HepG2 (cell line): ENCODE measurements around the gene NARF. TPM values are rescaled to one million over a fixed set of nuclear protein-coding genes. Genes with fewer than 3 reads are reported as not detected.

Experiments used
- ATAC-seq: fragments of 200-7000 bp; cut with Tn5 transposase; 3 replicates; pipeline ENCODE4 v1.9.1; 2020; ENCODE audit warnings: mild to moderate bottlenecking, moderate library complexity
- BruUV-seq: library from RNA; stranded (reverse); fragments of 400-500 nt; replicated peaks from 2 replicates; lab custom pipeline; 2021; lab: Mats Ljungman, UMichigan
- CTCF ChIA-PET: fragments of 300-600 bp; formaldehyde crosslinking; extraction: SDS; loops from one replicate; lab custom pipeline; 2021; ENCODE audit warnings: low total read pairs, inconsistent platforms, low intra/inter-chr PET ratio; lab: Yijun Ruan, JAX
- POLR2A ChIA-PET: fragments of 350-600 bp; sonication (Branson Sonifier 250); formaldehyde crosslinking; loops from one replicate; lab custom pipeline; 2020; ENCODE audit warnings: antibody characterized with exemption, inconsistent platforms; lab: Yijun Ruan, JAX
- DNase-seq: peaks from one replicate; pipeline ENCODE4 v3.0.0-alpha.2; 2015; ENCODE audit warnings: low spot score
- FAIRE-seq: peaks from 3 replicates; lab custom pipeline; 2011; peaks lifted over from hg19 to GRCh38; lab: Jason Lieb, UNC
- H2AFZ ChIP-seq: one replicate; pipeline ENCODE4 v1.6.1; 2011; ENCODE audit warnings: low read length, inconsistent platforms
- H3K27ac ChIP-seq: fragments of 300-600 bp; 3 replicates; pipeline ENCODE4 v1.8.0; 2011; ENCODE audit warnings: mixed run types, mild to moderate bottlenecking, mixed read lengths, low read length, inconsistent platforms; ENCODE audit not compliant: insufficient read depth; ENCODE audit errors: extremely low read length
- H3K27me3 ChIP-seq, 2 experiments: fragments of 200-600 bp in 1 of 2; 2 replicates in 1 of 2; 3 replicates in 1 of 2; pipeline versions ENCODE4 v1.6.0 to v1.8.0; 2011; ENCODE audit warnings: low read length in 2 of 2, mild to moderate bottlenecking in 2 of 2, moderate library complexity in 2 of 2, inconsistent platforms in 1 of 2; ENCODE audit not compliant: insufficient read depth in 2 of 2, control insufficient read depth in 1 of 2
- H3K36me3 ChIP-seq, 2 experiments: fragments of 200-600 bp in 1 of 2; replicated peaks in 1 of 2; 2 replicates in 1 of 2; 3 replicates in 1 of 2; pipeline versions ENCODE4 v1.5.1 to v1.8.0; 2011; ENCODE audit warnings: low read length in 2 of 2, inconsistent platforms in 1 of 2; ENCODE audit not compliant: insufficient read depth in 2 of 2, control insufficient read depth in 1 of 2
- H3K4me1 ChIP-seq: 2 replicates; pipeline ENCODE4 v1.5.1; 2012; ENCODE audit warnings: low read length, inconsistent platforms; ENCODE audit not compliant: insufficient read depth
- H3K4me2 ChIP-seq: 2 replicates; pipeline ENCODE4 v1.6.0; 2011; ENCODE audit warnings: low read depth, low read length, inconsistent platforms
- H3K4me3 ChIP-seq, 3 experiments: fragments of 200-600 bp in 1 of 3; sonication (generic), shearing (Covaris generic) in 1 of 3; replicated peaks in 1 of 3; 2 replicates each; pipeline ENCODE4 v1.5.1; 2011 to 2016; ENCODE audit warnings: low read length in 3 of 3, inconsistent platforms in 2 of 3, low read depth in 2 of 3, mild to moderate bottlenecking in 2 of 3, control low read depth in 1 of 3, mixed read lengths in 1 of 3; ENCODE audit not compliant: insufficient read depth in 1 of 3
- H3K79me2 ChIP-seq: one replicate; pipeline ENCODE4 v1.6.1; 2011; ENCODE audit warnings: low read length, inconsistent platforms; ENCODE audit not compliant: insufficient read depth
- H3K9ac ChIP-seq: 2 replicates; pipeline ENCODE4 v1.6.0; 2011; ENCODE audit warnings: mild to moderate bottlenecking, low read depth, low read length, inconsistent platforms; ENCODE audit not compliant: insufficient read depth
- H3K9me3 ChIP-seq: 2 replicates; pipeline ENCODE4 v1.5.1; 2012; ENCODE audit warnings: mild to moderate bottlenecking, low read length
- H4K20me1 ChIP-seq: 2 replicates; pipeline ENCODE4 v1.6.0; 2011; ENCODE audit warnings: inconsistent platforms, mild to moderate bottlenecking, low read length, moderate library complexity; ENCODE audit not compliant: insufficient read depth
- DDIT3 ChIP-seq: sonication (generic); formaldehyde crosslinking; IDR thresholded peaks from 2 replicates; pipeline ENCODE4 v1.4.0; 2020; ENCODE audit warnings: mild to moderate bottlenecking, missing genetic modification reagents
- DNMT1 ChIP-seq: sonication (generic); formaldehyde crosslinking; IDR thresholded peaks from 2 replicates; pipeline ENCODE4 v1.5.1; 2020; ENCODE audit warnings: mild to moderate bottlenecking, missing genetic modification reagents
- FOXJ3 ChIP-seq: sonication (generic); formaldehyde crosslinking; IDR thresholded peaks from 2 replicates; pipeline ENCODE4 v1.4.0; 2020; ENCODE audit warnings: missing genetic modification reagents, mild to moderate bottlenecking, borderline replicate concordance
- GFI1 ChIP-seq: sonication (generic); formaldehyde crosslinking; IDR thresholded peaks from 2 replicates; pipeline ENCODE4 v1.5.0; 2020; ENCODE audit warnings: missing genetic modification reagents, mild to moderate bottlenecking, borderline replicate concordance
- NAIF1 ChIP-seq: sonication (generic); formaldehyde crosslinking; IDR thresholded peaks from 2 replicates; pipeline ENCODE4 v1.5.0; 2020; ENCODE audit warnings: mild to moderate bottlenecking, missing genetic modification reagents, borderline replicate concordance
- NFIC ChIP-seq: IDR thresholded peaks from 2 replicates; pipeline ENCODE4 v1.6.1; 2012; ENCODE audit warnings: mild to moderate bottlenecking, low read length, inconsistent platforms
- NONO ChIP-seq, 2 experiments: fragments of 450-650 bp in 1 of 2; sonication (generic) in 1 of 2; formaldehyde crosslinking in 1 of 2; IDR thresholded peaks in 1 of 2; conservative IDR thresholded peaks in 1 of 2; 2 replicates each; pipeline versions ENCODE4 v1.6.1 to v1.8.0; 2017 to 2022; ENCODE audit warnings: mild to moderate bottlenecking in 1 of 2, missing genetic modification reagents in 1 of 2, moderate library complexity in 1 of 2
- ZNF510 ChIP-seq: sonication (generic); formaldehyde crosslinking; IDR thresholded peaks from 2 replicates; pipeline ENCODE4 v1.4.0; 2020; ENCODE audit warnings: low read depth, mild to moderate bottlenecking, missing genetic modification reagents
- ZNF646 ChIP-seq: sonication (generic); formaldehyde crosslinking; IDR thresholded peaks from 2 replicates; pipeline ENCODE4 v1.9.0; 2021; ENCODE audit warnings: mild to moderate bottlenecking, missing genetic modification reagents
- WGBS: methylation state at CpG from one replicate; pipeline ENCODE4 v1.1.6; 2017; ENCODE audit warnings: low lambda C conversion rate; 5-methylcytosine and 5-hydroxymethylcytosine counted together
- in situ Hi-C: cut with HindIII; loops from 2 replicates; pipeline ENCODE4 v1.10.0; 2017; ENCODE audit warnings: low pct_unique_long_range_greater_than_20kb; ENCODE audit not compliant: extremely low pct_ligation_motif_present
- intact Hi-C: fragments of 100-400 bp; cut with micrococcal nuclease; formaldehyde crosslinking; loops from one replicate; pipeline ENCODE4 v1.10.0; 2022; ENCODE audit not compliant: unreplicated experiment
- polyA plus RNA-seq, 8 experiments: library from polyadenylated mRNA; depleted of rRNA in 3 of 8; stranded (reverse) in 7 of 8; unstranded in 1 of 8; fragments of >200 nt; fragmentation: Illumina TruSeq in 4 of 8; extraction: Trizol in 4 of 8; gene quantifications; 2 replicates each; pipeline versions ENCODE4 v1.2.1 to v1.2.3, GENCODE V29; 2011 to 2016; ENCODE audit warnings: low read depth in 4 of 8, missing spikeins in 1 of 8, mixed read lengths in 1 of 8; ENCODE audit not compliant: insufficient read depth in 1 of 8
- total RNA-seq, 5 experiments: library from RNA; depleted of rRNA; stranded (reverse); fragments of >200 nt; fragmentation: Illumina TruSeq; extraction: Trizol; gene quantifications; 2 replicates each; pipeline ENCODE4 v1.2.3, GENCODE V29; 2016; ENCODE audit warnings: low read depth in 1 of 5

The NARF gene
- total and polyA plus RNA-seq, 2 of the 13 experiments (the other 11 are each of a cell fraction or from before 2014, with no cell fraction given), result 61.1 to 144 TPM

- TF ChIP-seq DDIT3 (CRISPR knock-in tag), result no peak
These were observed 42.3 kb upstream of the NARF start (continued) for GRCh38 chr17:82416264-82416663.

- TF ChIP-seq FOXJ3 (CRISPR knock-in tag) (no peak), GFI1 (CRISPR knock-in tag) (no peak), NAIF1 (CRISPR knock-in tag) (no peak), NFIC (no peak), ZNF646 (CRISPR knock-in tag) (no peak), DNMT1 (CRISPR knock-in tag) (no peak), NONO (IDR thresholded peaks at IDR 0.05) (no peak), NONO (CRISPR knock-in tag; conservative IDR thresholded peaks at IDR 0.05) (no peak), ZNF510 (CRISPR knock-in tag) (no peak)
These were observed 41.8 kb upstream of the NARF start for GRCh38 chr17:82416771-82417170.

More at GRCh38 chr17:82416771-82417170, 41.8 kb upstream of the NARF start:
- FAIRE-seq (no peak), ATAC-seq (no peak), DNase-seq (no peak)
- H3K4me2 ChIP-seq, result no peak overlapping the region
- POLR2A ChIA-PET, result interaction anchor here (1.2 to 1.6 kb wide), 2 partner anchors 41 to 42 kb away, joined by 3 to 5 read pairs; no protein-coding TSS in a partner anchor
- intact Hi-C loops, result no loop called here
- H3K27me3 ChIP-seq, result no peaks in the 10 kb centered on the region; a peak in 1 of 5 replicates
- no peak overlapping the region for H3K9ac ChIP-seq
- no peak overlapping the region for H2AFZ ChIP-seq
- H3K4me3 ChIP-seq, result no peak overlapping the region
- H3K36me3 ChIP-seq, result peaks cover 2 to 28% of the 10 kb centered on the region in 2 experiments; a peak in 3 of 5 replicates
- H3K4me1 ChIP-seq, result peaks cover 38% of the 10 kb centered on the region
- 95% methylated on average over 6 of the region's 6 CpGs for WGBS
- H3K27ac ChIP-seq, result no peak overlapping the region
- BruUV-seq, result no TSS peak
- peaks cover 22% of the 10 kb centered on the region; the same call in 1 of the 2 replicates for H4K20me1 ChIP-seq
- H3K79me2 ChIP-seq, result peaks cover 8% of the 10 kb centered on the region
- CTCF ChIA-PET, result interaction anchor here (5.0 kb wide), 1 partner anchor 64 kb away, joined by 41 read pairs; no protein-coding TSS in a partner anchor
- H3K9me3 ChIP-seq, result no peaks in the 10 kb centered on the region
- in situ Hi-C loops, result no loop called here
